Activated CD8-positive, alpha-beta memory T cell treated with anti-CD3 and anti-CD28 coated beads, Interleukin-2, amount 50 U/mL, for 1 hour (primary cell): ENCODE measurements around the gene SHE.
"Not testable (repeated sequence)": the region's sequence is repeated elsewhere in the genome, so short reads cannot be mapped to it uniquely, and the experiment has no call there.

Experiments
- DNase-seq: peaks from one replicate; pipeline ENCODE4 v3.0.0-alpha.2; 2020; ENCODE audit errors: extremely low read depth

The SHE gene

DNA sequence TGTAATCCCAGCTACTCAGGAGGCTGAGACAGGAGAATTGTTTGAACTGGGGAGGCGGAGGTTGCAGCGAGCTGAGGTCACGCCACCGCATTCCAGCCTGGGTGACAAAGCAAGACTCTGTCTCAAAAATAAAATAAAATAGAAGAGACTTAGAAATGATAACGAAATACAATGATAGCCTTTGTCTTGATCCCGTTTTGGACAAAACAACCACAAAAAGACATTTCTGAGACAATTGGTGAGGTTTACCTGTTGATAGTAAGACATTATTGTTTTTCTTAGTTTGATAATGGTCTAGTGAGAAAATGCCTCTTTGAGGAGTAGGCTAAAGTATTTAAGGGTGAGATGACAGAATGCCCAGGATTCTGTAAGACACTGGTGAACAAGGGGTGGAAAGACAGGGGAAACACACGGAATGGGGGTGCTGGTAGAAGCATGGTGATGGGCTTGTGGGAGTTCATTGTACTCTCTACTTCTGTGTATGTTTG lies 11.9 kb upstream of the SHE start:
- DNase-seq = no peak

DNA sequence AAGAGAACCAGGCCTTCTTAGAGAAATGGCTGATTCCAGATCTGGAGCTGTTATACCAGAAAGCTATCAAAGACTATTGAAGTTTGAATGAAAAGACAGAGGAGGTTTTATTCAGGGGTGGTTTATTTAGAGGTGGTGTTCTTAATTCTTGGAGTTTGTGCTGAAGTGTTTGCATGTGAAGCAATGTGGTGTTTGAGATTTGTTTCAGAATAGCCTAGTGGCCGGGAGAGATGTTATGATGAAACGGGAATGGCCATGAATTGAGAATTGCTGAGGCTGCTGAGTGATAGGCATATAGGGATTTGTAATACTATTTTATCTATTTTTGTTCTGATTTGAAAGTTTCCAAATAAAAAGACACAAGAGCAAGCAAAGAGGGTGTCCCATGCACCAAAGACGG lies 10.5 kb upstream of the SHE start:
- DNase-seq = no peak

DNA sequence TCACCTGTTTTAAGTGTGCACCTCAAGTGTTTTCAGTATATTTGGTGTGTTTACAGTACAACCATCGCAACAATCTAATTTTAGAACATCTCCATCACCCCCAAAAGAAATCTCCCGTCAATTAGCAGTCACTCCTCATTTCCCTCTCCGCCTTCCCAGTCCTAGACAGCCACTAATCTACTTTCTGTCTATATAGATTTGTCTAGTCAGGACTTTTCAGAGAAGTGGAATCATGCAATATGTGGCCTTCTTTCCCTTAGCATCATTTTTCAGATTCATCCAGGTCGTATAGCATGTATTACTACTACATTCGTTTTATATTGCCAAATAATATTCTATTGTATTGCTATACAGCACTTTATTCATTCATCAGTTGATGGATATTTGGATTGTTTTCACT lies 1.7 kb upstream of the SHE start:
- DNase-seq = no peak

DNA sequence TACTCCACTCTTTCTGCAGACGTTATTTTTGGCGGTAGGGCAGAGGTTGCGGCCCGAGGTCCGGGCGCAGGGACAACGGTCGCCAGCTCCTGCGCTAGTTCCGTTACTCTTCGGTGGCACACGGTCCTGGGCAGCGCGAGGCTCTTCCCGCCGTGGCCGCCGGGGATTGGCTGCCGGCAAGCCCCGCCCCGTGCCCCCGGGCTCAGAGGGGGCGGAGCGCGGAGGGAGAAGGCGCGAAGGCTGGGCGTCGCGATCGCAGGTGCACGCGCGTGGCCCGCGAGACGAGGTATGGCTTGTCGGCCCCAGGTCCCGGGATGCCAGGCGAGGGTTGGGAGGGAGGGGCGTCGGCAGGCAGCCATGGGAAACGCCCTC lies 518 bp upstream of the SHE start:
- no peak for DNase-seq

DNA sequence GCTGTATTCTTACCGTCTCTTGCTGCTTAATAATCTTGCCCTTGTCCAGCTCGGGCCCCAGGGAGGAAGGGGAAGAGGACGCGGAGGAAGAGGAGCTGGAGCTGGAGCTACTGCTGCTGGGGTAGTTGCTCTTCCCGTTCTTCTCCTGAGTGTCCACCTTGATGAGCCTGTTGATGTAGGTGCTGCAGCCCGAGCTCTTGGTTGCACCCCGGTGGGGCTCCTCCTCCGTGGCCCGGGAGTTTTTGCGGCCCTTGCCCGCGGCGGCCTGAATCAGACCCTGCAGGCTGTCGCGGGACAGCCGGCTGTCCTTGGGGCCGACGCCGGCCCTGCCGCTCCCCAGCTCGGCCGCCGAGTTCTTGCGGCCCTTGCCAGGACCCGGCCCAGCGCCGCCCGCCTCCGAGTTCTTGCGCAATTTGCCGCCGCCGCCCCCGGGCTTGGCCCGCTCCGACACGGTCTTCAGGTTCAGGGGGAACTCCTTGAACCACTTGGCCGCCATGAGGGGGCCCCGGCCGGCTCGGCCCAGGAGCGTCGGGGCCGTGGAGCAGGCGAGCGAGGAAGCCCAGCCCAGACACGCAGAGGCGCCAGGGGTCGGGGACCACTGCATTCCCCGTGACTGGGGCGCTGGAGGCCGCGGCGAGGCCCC lies 668 bp downstream of the SHE start:
- DNase-seq = no peak

DNA sequence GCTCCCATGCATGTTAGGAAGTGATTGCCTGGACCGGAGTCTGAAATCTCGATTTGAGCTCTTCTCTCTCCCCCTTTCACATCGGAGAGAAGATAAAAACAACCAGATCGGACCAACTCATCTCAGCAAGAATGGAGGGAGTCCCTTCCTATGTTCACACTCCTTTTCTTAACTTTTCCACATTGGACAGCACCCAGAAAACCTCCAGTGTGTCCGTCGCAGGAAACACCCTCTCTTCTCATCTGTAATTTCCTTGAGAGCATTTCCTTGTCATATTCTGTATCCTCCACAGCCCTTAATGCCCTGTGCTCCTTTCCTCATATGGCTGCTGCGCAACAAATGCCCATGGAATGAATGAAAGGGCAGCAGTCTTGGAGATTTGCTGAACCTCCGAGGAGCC lies 1.7 kb downstream of the SHE start:
- DNase-seq = no peak

DNA sequence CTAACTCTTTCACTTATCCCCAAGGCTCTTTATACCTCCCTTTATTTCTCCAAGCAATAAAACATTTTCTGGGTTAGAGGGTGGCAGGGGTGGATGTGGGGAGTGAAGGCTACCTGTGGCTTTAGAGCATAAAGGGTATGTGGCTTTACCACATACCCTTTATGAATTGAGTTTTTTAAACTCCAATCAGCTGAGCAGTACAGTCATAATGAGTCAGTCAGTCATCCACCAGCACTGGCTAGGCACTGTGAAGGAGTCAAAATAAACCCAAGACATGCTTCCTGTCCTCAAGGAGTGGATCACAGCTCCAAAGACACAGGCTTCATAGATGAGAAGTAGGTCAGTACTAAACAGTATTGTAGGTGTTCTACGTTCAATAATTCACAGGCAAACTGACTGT lies 2.8 kb downstream of the SHE start:
- DNase-seq = no peak

DNA sequence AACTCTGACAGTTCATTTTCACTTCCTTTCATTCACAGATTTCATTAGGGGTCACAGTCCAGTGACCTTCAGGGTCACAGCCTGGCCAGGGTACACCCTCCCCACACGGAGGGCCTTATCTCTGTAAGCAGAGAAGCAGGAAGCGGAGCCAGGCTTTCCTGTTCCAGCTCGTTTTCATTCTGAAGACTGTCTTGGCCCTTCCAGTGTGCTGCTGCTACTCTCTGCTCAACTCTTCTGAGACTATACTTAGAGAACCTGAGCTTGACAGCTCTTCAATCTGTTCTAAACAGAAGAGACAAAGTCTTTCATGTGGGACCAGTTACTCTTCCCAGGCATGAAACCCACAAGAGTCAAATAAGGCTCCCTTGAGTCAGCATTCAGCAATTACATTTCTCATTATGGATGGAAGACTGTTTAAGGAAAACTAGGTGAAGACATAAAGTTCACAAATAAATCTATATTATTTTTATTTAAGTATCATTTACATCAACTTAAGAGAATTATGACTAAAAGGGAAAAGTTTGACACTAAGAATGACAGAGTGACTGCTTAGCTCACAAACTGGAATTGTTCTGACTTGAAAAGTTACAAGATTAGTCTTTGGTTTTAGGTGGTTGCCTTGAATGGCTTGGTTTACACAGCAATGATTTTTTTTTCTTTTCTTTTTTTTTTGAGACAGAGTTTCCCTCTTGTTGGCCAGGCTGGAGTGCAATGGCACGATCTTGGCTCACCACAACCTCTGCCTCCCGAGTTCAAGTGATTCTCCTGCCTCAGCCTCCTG lies 5.0 kb downstream of the SHE start:
- no peak for DNase-seq

DNA sequence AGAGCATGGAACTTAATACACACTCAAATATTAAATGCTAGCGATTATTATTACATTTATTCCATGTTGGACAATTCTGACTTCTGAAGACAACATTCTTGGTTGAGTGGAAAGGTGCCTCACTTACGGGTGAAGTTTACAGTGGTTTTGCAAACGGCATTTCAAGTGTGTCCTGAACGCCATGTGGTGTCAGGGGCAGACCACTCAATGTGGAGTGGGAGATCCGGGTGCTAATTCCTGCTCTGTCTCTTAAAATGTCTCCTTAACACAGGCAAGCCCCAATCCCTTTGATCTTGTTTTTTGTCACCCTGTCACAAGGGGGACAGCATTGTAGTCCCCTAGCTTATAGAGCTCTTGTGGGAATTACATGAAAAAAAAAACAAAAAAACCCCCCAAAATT lies 5.8 kb downstream of the SHE start:
- no peak for DNase-seq

DNA sequence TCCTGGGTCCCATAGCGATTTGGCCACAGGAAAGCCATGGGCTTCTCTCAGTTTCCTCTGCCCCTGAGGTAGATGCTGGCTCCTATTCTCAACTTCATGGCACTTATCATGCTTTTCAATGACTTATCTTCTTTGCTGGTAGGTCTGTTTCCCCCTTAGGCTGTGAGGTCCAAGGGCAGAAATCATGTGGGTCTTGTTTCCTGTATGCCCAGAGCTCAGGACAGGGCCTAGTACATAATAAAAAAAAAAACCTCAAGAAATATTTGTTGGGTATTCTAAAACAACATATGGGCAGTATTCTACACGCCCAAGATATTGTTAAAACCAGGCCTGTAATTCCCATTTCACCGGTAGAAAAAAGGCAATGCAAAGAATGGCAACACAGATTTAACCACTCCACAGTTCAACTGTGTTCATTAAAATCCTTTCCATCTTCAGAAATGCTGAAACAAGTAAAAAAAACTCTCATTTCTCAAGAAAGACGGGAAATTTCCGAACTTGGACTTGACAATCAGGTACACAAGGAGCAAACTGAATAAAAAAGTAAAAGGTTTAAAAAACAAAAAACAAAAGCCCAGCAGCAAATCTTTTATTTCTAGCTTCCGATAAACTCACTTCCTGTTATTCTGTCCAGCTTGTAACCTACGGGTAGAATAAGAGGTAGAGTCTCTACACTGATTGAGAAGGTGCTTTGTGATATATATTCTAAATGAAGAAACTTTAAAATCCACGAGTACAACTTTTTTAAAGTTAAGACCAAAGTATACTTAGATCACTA lies 6.5 kb downstream of the SHE start:
- DNase-seq = no peak

DNA sequence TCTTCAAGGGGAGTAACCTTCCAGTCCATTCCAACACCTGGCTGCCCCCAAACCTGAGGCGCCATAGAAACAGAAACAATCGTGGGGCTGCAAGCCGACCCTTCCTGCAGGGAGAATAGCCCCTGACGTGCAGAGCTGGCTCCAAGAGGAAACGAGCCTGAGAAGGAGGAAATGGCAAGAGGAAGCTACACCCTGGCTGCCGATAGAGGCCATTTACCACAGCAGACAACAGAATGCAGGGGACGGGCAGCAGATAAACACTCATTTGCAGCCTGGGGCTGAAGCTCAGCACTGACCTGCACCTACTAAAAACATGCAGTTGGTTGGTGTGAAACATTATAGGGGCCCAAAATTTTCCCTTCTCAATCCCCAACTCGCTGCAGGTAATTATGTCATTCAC lies 8.9 kb downstream of the SHE start:
- DNase-seq = no peak

DNA sequence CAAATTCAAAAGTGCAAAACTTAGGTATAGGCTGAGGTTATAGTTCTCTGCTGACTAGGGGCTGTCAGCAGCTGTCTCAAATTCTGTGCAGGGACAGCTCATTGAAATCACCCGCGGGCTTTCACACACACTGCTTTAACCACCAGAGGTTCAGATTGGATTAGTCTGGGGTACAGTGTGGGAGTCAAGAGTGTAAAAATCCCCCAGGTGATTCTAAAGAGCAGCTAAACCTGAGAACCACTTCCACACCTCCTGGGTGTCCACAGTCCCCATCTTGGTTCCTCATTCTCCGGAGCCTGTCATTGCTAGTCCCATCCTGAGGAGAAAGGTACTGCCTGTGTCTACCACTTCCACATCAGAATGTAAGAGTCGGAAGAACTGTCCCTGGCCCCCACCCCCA lies 10.1 kb downstream of the SHE start:
- no peak for DNase-seq

DNA sequence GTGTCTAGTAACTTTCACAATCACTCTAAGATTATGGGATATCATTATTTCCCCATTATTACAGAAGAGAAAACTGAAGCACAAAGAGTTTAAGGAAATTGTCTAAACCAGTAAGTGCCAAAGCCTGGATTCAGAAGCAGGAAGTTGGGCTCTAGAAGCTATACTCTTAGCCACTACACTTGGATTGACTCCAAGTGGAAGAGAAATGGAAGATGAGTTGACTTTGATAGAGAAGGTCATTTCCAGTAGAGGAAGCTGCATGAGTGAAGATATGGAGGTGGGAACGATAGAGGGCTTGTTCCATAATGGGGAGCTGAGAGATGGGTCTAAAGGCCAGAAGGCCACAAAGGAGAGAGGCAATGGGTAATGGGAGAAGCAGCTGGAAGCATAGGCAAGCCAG lies 11.9 kb downstream of the SHE start:
- DNase-seq = no peak

DNA sequence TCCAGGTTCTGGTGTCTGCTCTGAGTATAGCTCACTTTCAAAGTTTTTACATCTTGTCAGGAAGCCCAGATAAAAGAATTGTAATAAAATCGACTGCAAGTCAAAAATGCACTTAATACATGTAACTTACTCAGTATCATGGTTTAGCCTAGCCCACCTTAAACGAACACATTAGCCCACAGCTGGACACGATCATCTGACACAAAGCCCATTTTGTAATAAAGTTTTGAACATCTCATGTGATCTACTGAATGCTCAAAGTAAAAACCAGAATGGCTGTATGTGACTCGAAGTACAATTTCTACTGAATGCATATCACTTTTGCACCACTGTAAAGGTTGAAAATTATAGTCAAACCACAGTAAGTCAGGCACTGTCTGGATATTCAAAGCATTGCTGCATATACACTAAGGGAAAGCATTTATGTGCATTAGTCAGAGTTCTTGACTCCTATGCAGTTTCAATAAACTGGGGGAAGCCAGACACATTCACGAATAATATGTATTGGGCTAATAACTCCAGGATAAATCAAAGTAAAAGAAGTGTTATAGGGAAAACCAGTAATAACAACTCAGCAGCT lies 12.4 kb downstream of the SHE start:
- DNase-seq = no peak

DNA sequence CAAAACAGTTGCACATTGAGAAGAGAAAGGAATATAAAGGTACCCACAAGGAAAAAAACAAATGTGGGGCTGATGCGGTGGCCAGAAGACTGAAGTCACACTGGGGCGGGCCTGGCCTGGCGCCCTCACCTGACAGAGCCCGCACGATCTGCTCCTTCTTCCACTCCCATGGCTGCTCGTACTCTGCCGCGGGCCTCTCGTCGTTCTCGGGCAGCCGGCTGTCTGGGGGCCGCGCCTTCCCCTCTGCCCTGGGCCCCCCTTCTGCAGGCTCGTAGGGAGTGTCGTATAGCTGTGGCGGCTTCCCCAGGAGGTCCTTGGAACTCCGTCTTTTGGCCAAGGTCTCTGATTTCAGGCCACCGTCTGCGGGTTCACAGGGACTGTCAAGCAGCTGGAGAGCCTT lies 13.3 kb downstream of the SHE start:
- DNase-seq = no peak

DNA sequence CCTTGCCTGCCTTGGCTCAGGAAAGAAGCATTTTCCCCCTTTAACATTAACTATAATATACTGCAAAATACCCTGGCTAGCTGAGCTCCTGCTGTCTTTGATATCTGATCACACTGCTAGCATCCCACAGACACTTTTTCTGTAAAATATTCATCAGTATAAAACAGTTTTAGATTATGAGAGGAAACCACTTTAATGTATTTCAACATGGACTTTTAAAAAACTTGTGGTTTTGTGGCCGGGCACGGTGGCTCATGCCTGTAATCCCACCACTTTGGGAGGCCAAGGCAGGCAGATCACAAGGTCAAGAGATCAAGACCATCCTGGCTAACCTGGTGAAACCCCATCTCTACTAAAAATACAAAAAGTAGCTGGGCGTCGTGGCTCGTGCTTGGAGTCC lies 15.5 kb downstream of the SHE start:
- DNase-seq = not testable (repeated sequence)

DNA sequence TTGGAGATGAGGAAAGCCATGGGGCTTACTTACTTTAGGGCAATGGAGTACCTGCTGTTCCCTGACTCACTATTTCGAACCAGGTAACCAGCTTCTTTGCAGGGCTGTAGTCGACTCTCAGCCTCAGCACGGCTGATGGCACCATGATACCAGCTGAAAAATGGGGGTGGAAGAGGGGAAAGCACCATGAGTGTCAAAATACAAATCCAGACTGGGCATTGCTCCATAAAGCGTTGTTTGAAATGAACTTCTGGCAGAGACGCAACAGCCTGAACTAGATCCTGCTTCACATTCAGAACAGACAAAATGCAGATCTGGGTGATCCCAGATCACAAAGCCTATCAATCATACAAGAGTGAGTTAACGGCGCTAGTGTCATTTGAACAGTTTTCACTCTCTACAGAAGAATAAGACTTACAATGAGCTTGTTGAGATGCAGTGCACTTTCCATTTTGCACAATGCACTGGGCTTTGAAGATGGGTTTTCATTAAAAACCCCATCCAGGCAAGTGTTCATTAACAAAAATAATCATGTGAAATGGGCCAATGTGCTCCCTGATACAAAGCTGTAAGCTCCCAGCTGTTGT lies 16.2 kb downstream of the SHE start:
- no peak for DNase-seq

DNA sequence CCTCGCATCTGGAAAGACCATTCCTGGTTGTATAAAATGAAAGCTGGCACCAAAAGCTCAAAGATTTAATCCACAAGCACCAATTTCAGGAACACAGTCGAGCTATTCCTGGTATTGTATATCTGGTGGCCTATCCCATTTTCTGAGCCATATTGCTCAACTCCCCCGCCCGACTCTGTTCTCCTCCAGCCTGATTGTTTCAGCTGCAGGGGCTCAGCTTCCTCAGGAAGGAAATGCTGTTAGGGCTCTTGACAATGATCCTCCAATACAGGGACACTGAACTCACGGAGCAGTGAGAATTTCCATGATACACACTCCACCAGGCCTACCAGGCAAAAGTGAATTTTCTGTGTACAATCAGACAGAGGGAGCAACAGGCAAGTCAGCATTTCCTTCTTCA lies 17.1 kb downstream of the SHE start:
- DNase-seq = no peak

DNA sequence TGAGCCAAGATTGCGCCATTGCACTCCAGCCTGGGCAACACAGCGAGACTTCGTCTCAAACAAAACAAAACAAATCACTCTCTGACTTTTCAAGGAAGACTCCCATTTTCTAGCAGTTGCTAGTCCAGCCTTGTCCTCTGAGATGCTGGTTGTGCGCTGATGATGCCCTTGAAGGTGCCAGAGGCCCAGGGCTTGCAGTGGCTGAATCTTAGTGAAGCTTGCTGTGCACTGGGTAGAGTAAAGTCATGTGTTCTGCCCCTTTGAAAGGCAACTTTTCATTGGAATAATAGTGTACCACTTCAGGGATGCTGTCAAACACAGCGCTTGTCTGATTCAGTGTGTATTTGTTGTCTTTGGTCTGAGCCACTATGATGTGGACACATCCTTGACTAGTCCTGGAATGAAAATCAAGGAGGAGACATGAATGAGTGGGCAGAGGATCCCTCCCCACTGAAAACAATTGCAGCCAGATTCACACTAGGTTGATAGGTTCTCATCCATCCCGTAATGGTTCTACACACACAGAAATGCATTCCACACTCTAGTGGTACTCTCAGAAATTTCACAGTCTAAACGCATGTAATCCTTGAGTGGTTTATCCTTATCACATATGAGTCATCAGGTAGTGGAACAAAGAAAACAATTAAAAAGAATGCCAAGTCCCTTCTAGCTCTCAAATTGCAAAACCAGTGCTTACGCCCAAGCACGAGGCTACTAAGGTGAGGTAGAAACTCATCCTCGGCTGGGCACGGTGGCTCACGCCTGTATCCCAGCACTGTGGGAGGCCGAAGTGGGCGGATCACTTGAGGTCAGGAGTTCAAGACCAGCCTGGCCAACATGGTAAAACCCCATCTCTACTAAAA lies 18.0 kb downstream of the SHE start:
- DNase-seq = no peak

DNA sequence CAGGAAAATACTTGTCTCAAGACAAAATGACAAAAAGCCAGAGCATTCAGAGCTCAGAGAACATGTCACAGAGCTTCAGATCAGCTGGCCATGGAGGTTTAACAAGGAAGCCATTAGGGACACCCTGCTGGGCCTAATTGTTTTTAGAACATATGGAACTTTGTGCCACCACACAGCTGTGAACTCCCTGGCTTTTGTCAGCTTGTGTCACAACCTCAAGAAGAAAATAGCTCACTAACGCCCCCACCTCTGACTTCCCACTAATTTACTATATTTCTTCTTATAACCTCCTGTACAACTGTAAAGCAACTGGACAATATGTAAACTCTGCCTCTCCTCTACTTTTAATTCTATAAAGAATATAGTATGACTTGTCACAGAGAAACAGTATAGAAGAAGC lies 21.2 kb downstream of the SHE start:
- no peak for DNase-seq

DNA sequence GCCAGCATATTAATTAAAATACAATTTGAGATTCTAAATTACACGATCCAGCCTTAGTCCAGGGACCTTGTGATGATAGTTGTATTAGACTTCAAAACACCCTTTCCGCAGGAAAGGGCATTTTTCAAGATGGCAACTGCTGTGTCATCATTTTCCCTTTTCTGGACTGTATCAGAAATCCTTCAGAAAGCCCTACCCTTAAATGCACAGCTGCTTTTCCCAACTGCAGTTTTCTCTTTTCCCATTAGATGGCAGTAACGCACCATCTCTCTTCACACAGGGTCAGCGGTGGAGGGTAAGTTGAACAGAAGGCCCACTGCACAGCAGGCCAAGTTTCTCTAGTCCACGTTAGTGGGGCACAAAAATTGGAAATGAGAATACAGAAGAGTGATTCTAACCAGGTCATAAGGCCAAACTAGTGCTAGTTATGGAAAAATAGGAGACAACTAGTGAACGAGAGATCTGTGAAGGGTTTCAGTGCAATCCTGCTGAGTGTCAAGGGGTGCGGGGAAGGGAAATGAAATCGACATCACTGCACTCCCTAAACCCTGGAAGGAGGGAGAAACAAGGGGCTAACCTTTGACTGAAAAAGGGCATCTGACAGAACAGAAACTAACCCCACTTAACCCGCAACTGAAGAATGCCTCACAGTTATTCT lies 22.3 kb downstream of the SHE start:
- no peak for DNase-seq
